Superior temporal gyrus (tissue), 1 donor: ENCODE results near the gene LARP1.
"Not testable (repeated sequence)": the region's sequence is repeated elsewhere in the genome, so short reads cannot be mapped to it uniquely, and the experiment has no call there.

Experiments
- DNase-seq: peaks from one replicate; pipeline ENCODE4 v3.0.0-alpha.2; 2016; ENCODE audit errors: extremely low spot score

LARP1 gene

DNA sequence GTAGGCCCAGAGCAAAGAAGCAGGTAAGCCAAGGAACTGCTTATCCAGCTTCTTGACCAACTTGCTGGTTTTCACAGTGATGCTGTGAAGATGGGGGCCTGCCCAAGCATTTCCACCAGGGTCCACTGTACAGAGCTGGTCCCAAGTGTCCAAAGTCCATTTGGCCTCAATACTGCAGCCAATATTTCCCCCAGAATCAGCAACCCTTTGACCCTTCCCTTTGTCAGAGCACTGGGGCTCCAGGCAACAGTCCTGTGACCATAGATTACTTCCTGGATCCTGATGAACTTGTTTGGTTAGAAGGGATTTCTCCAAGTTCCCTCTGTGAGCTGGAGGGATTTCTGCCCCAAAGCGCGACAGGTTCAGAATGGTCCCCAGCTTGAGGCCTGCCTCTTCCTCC is 68.9 kb downstream of the LARP1 start:
- DNase-seq = no peak

DNA sequence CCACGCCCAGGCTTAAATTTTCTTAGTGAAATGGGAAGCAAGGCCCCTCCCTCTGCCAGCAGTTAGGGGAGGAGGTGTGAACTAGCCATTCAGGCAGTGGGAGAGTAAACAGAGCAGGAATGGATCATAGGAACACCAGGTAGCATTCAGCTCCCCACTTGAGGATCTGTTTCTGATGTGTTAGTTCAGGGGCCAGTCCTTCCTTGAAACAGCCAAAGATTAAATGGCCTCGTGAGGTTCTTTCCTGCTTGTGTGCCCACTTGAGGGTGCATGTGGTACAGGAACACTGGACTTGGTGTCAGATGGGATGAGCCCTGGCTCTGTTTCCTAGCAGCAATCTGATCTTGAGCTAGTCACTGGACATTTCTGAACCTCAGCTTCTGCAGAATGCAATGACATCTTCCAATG is 74.0 kb downstream of the LARP1 start:
- DNase-seq = no peak

DNA sequence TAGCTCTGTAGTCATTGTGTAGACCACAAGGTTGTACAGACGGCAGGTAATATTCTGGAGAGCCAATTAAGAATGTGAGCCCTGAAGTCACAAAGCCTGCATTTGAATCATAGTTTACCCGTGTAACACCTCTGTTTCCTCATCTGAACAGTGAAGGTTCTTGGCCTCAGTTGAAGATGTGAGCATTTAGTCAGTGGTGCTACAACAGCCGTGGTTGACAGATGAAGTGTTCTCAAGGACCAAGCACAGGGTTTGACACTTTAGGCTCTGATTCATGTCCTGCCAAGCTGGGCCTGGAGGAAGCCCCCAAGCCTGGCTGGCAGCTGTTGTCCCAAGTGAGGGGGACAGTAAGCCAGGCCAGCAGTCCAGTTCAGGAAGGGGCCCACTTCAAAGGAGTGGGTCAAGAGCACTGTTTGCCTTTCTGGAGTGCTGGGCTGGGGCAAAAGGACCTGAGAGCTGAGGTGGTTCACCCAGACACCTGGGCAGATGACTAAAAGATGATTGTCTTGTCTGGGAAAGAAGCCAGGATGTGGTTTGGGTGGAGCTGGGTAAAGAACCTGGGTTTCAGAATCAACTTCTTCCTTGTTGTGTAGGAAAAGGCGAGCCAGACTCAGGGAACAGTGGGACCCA is 74.5 kb downstream of the LARP1 start:
- no peak for DNase-seq

DNA sequence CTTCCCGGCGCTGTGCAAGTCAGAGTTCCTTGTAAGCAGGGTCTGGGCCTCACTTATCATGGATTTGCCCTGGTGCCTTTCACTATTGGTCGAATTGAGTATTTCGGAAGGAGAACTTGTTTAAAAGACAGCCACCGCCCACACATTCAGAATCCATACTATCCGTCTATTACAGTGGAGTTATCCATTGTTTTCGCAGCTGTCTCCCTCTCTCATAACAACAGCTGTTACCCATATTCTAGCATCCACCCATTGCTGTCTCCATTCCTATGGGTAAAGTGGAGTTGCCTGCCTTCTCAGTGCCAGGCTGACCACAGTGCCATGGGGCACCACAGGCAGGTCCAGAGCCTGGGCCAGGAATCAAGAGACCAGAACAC is 75.0 kb downstream of the LARP1 start:
- no peak for DNase-seq

DNA sequence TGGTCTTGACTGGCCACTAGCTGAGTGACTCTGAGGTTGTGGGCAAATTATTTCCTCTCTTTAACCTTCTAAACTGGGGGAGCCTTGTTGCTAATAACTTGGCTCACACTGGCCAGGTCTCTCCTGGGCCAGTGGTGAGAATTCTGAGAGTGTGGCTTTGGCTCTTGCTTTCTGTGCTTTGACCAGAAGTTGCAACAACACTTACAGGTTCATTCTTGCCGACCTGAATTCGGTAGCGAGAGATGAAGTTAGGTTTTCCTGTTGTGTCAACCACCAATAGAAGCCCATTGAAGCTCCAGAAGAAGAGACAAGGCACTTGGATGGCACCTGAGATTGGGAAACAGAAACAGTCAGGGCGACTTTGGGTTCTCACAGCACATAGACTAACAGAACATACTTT is 75.4 kb downstream of the LARP1 start:
- DNase-seq = no peak

DNA sequence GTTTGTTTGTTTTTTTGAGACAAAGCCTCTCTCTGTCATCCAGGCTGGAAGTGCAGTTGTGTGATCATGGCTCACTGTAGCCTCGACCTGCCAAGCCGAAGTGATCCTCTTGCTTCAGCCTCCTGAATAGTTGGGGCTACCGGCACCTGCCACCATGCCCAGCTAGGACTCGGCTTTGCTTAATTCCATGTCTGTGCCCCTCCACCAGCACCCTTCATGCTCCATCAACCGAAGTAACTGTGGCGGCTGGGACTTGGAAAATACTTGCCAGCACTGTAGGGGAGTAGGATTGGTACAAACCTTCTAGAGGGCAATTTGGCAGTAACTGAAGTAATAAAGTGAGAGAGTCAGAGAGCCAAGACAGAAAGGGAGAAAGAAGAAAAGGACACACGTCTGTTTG is 76.3 kb downstream of the LARP1 start:
- no peak for DNase-seq

DNA sequence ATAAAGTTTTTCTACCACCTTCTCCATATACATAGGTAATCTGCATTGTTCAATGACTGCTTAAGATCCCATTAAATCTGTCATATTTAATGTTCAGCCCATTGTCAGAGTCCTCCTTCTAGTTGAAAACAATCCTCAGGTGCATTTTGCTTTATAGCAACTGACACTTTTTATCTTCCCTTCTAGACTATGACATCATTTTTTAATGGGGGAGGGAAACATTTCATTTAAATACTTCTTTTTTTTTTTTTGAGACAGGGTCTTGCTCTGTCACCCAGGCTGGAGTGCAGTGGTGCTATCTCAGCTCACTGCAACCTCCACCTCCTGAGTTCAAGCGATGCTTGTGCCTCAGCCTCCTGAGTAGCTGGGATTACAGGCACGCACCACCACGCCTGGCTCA is 77.6 kb downstream of the LARP1 start:
- not testable (repeated sequence) for DNase-seq

DNA sequence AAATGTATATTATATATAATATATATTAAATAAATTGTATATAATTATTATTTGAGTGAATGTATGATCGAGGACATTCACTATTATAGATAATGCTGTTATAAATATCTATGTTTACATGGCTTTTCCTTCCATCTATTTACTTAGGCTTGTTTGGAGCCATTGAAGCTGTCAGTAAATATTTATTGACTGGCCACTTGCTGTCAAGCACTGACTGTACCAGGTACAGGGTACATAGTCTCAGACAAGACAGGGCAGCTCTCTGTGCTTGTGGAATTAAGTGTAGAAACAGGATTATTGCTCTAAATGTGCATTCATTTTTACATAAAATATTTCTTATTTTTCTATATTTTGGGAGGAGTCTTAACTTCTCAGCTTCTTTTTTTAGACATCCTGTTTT is 78.9 kb downstream of the LARP1 start:
- no peak for DNase-seq

DNA sequence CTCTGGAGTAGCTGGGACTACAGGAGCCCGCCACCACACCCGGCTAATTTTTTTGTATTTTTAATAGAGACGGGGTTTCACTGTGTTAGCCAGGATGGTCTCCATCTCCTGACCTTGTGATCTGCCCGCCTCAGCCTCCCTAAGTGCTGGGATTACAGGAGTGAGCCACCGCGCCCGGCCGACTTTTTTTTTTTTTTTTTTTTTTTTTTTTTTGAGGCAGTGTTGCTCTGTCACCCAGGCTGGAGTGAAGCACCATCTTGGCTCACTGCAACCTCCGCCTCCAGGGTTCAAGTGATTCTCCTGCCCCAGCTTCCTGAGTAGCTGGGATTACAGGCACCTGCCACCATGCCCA is 80.5 kb downstream of the LARP1 start:
- DNase-seq = not testable (repeated sequence)

DNA sequence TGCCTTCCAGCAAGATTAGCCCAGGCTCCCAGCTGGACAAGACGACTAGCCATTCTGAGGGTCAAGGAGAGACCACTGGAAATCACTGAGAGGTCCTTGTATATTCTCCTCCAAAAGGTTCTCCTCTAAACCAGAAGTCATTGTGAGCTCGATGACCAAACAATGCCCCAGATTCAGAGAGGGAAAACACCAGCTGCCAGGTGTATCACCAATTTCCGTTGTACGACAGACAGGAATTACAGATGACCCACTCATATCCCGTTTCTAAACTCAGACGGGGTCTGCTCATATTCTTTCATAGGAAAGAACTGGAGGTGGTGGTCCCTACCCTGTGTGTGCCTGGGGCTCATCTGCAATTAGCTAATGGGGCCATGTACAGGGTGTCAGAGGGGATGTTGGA is 81.0 kb downstream of the LARP1 start:
- no peak for DNase-seq

DNA sequence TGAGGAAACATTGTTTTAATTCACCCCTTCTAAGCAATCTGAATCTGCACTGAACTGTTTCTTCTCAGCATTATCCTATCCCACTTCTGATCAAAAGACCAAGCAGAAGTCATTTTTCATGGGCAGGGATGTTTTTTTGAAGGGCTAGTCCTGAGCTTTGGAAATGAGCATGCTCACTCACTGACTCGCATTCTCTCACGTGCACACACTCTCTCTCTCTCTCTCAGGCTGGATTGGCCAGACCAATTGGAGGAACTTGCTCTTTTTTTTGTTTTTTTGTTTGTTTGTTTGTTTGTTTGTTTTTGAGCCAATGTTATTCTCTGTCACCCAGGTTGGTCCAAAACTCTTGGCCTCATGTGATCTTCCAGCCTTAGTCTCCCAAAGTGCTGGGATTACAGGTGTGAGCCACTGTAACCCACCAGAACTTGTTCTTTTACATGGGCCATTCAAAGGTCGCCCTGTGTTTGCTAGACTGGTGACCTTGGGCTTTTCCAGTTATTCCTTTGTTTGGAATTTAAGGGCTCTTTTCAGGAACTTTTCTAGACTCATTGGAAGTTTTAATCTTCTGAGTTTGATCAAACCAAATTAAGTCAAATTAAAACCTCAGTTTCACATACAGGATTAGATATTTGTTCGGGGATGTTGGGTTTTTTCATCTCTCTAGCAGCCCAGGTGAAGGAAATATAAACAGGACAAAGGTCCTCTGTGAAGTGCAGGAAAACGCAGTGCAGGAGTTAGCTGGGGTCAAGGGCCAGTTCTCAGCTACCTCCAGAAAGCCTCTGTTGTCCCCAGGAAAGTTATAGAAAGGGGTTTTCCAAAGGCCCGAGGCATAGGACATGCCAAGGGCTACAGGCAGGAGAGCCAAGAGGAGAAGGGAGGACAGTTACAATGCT is 82.1 kb downstream of the LARP1 start:
- DNase-seq = no peak

DNA sequence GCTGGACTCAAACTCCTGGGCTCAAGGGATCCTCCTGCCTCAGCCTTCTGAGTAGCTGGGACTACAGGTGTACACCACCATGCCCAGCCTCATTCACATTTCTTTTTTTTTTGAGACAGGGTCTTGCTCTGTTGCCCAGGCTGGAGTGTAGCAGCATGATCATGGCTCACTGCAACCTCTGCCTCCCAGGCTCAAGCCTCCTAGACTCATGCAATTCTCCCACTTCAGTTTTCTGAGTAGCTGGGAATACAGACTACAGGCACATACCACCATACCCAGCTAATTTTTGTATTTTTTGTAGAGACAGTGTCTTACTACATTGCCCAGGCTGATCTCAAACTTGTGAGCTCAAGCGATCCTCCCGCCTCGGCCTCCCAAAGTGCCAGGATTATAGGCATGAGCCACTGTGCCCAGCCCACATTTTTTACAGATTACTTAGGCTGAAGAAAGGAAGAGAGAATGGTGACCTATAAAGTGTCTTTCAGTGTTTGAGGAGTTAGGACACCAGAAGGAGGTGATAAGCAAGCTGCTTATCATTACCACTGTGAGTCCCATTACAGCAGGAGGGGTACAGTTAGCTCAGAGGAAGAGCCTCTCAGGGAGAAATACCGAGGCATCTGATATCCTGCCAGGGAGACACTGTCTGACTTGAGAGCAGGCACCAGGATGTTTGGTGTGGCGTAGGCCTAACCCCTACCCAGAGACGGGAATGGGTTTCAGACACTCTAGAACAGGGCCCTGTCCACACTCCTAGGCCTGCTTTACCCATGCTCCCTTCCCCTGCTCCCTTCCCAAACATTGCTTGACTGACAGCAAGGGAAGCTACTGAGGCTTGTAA is 85.5 kb downstream of the LARP1 start:
- DNase-seq = no peak

DNA sequence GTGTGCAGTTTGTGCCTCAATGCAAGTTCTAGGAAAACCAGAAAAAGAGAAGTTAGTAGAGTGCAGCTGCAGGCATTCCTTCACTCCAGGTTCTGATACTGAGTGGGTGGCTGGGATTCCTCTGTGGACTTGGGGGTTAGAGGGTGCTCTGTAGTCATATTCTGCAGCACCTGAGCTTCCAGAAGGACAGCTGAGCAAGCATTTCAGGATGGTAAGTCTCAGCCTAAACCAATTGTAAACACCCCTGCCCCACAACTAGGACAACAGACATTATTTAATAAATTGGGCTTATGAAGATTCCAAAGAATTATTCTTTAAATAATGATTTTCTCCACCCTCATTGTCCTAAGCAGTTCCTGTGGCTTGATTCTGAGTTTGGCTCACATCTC is 86.1 kb downstream of the LARP1 start:
- no peak for DNase-seq

DNA sequence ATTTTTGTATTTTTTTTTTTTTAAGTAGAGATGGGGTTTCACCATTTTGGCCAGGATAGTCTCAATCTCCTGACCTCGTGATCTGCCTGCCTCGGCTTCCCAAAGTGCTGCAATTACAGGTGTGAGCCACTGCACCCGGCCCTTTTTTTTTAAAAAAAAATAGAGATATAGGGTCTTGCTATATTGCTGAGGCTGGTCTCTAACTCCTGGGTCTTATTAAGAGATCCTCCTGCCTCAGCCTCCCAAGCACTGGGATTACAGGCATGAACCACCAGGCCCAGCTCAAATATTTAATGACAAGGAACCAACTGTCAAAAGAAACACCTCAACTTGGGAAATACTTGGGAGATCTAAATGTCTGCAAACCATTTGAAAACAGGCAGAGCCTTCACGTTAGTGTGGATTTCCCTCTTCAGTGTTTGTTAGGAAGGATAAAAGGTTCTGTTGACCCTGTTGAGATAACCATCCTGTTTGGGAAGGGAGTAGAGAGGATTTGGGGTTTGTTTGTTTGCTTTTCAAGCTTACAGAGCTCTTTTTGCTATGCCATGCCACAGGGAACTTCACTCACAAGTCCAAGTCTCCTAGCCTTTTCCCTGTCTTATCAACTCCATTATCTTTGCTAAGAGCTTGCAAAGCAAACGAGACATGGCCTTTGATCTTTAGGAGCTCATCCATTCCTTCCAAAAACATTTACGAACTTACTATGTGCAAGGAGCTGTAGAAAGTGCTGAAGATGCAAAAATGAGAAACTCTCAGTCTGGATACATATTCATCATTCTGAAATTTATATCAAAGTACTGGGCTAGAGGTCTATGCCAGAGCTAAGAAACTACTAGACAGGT is 87.7 kb downstream of the LARP1 start:
- DNase-seq = no peak

DNA sequence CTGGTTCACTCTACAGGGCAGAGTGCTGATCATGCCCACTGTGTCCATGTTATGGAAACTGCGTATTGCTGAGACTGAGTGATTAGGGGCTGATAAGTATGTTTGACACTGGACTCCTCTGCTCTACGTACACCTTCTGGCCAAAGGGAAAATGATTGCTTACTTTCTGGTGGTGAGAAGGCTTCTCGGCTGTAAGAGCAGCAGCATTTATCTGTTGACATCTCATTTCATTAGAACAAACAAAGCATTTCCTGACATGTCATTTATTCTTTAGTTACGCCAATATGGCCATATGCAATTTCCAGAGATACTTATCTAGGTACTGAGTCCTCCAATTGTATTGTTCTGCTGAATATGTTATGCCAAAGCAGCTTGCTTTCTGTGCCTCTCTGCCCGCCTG is 89.6 kb downstream of the LARP1 start:
- no peak for DNase-seq

DNA sequence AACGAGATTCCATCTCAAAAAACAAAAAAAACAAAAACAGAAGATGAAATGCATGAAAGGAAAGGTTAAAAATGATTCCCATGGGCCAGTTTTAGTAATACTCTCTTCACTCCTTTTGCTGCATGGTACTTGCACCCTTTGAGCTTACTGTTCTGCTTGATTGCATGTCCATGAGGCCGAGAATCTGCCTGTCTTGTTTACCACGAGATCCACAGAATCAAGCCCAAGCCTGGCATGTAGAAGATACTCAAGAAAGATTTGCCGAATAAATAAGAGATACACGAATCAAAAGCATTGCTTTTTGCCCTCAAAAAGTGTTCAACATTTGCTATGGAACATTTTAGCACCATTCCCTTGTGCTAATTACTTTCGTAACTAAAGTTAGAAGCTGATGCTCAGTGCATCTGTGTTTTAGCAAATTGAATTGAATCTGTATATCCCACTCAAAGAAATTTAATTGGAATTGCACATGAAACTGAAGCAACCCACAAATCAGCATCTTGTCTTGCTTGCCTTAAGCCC is 94.1 kb downstream of the LARP1 start:
- DNase-seq = peak; percentile 71

DNA sequence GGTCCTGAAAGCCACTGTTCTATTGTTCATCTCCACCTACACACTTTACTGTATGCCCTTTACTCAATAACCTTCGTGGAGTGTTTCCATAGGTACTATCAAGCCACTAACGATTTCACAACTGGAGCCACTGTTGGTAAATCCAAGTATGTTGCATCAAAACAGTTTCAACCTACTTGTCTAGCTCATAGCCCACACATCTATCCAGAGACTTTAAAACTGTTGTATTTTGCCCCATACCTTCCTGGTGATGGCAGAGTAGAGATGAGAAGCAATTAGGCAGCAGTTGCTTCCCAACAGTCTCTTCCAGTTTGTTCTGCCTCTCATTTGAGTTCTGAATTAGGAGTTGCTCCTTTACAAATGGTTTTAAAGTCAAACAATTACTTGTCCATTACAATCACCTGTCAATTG is 94.6 kb downstream of the LARP1 start:
- peak; percentile 78 for DNase-seq

DNA sequence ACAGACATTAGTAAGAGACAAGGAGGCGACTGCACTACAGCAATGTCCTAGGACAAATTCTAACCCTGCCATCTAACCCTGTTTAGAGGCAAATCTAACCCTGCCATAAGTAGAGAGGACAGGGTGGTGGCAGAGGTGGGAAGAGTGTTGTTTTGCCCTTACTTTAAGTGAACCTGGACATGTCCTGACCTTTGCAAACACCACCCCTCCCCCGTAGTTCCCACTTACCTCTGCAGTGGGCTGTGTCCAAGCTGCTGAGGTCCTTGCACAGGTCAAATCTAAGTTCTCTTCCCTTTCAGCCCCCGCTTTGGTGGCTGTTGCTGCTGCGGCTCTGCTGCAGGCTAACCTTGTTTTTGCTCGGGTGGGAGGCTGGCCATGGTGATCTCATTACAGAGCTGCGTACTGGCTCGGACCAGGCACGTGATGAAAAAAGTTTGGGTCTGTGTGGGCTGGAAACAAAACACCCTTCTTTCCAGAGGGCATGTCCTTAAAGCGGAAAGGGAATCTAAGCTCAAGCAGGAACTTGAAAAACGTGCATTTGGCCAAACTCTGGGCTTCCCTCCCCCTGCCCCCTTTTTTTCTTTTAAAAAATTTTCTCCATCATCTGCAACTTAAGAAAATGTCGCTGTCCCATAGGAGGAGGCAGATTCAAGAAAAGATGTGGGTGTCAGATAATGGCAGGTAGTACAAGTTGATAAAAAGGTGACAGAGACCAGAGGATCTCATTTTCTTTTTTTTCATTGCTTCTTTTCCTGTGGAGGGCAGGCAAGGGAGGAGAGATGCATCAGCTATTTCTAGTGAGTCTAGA is 95.3 kb downstream of the LARP1 start, which contains the start of gene FAXDC2:
TSS of gene FAXDC2 (minus strand) at position 349 of the 808 bp plus-strand sequence. CDS start 12,425 bp downstream, outside the sequence.
- DNase-seq = peak; percentile 88

DNA sequence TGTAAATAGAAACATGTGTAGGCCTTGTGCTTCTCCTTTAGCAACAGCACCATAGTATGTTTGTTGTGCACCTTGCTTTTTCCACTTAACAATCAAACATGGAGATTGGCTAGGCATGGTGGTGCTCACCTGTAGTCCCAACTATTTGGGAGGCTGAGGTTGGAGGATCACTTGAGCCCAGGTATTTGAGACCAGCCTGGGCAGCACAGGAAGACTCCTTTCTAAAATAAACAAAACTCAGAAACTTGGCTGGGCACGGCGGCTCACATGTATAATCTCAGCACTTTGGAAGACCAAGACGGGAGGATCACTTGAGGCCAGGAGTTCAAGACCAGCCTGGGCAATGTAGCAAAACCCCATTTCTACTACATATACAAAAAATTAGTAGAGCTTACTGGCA is 96.2 kb downstream of the LARP1 start:
- no peak for DNase-seq

DNA sequence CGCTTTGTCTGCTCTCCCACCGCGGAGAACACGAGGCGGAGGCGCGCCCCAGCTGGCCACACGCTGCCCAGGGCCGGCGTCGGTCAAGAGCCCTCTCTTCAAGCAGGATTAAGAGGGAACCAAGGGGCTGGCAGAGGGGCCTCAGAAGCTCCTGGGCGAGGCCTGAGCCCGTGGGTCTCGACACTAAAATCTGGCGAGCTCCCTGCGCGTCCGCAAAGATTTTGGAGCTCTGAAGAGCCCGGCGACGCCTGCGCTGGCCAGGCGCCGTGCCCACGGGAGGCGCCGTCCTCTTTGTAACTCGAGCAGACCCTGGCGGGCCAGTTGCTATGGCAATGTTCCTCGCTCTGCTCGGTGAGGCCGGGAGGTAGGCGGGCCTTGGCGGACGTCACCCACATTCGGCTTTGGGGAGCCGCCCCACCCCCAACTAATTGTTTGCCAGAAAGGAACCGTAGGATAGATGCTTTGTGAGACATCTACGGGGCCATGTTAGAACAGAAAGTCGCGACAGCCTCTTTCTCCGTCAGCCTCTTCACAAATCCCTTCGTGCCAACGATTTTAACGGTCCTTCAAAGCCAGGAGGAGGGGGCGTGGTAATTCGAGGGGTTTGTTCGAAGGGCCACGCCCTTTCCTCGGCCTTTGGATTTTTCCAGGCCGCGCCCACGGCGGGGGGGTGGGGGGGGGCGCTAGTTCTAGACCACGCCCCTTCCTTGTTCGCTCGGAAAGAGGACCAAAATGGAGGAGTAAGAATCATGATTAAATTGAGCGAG is 102.5 kb downstream of the LARP1 start:
- peak; percentile 95 for DNase-seq
